Common myeloid progenitor, CD34-positive (primary cell): ENCODE results near the gene UBFD1.
A peak's percentile ranks its signal among the peaks of the same experiment; 100 is the strongest.

Source experiments
- CTCF ChIA-PET: fragments of 350-600 bp; sonication (Branson Sonifier 250); formaldehyde crosslinking; loops from one replicate; lab custom pipeline; 2021; ENCODE audit warnings: antibody characterized with exemption; lab: Charles Lee
- POLR2A ChIA-PET: fragments of 350-600 bp; sonication (Branson Sonifier 250); formaldehyde crosslinking; loops from one replicate; lab custom pipeline; 2021; ENCODE audit warnings: antibody characterized with exemption; lab: Charles Lee
- DNase-seq, 3 donors: peaks; one replicate each; pipeline versions ENCODE4 v3.0.0 to v3.0.0-alpha.2; 2013
- H3K27ac ChIP-seq, 2 experiments: 1 replicate in 1 of 2; 2 replicates in 1 of 2; pipeline ENCODE4 v1.7.0; 2013; ENCODE audit warnings: inconsistent platforms in 2 of 2, low read length in 2 of 2, mild to moderate bottlenecking in 2 of 2, low read depth in 1 of 2, moderate library complexity in 1 of 2; ENCODE audit not compliant: severe bottlenecking in 2 of 2, insufficient read depth in 1 of 2, poor library complexity in 1 of 2
- H3K27me3 ChIP-seq, 5 experiments: replicated peaks in 2 of 5; 1 replicate in 3 of 5; 2 replicates in 2 of 5; pipeline versions ENCODE4 v1.6.1 to v1.7.0; 2013; ENCODE audit warnings: low read length in 4 of 5, mild to moderate bottlenecking in 2 of 5, moderate library complexity in 2 of 5, inconsistent platforms in 1 of 5; ENCODE audit not compliant: insufficient read depth in 5 of 5, control insufficient read depth in 4 of 5
- H3K36me3 ChIP-seq, 4 experiments: 1 replicate in 2 of 4; 2 replicates in 2 of 4; pipeline versions ENCODE4 v1.6.1 to v1.7.0; 2013; ENCODE audit warnings: low read length in 3 of 4, control low read depth in 1 of 4, mild to moderate bottlenecking in 1 of 4; ENCODE audit not compliant: control insufficient read depth in 4 of 4, insufficient read depth in 4 of 4
- H3K4me1 ChIP-seq, 4 experiments: 1 replicate in 3 of 4; 2 replicates in 1 of 4; pipeline versions ENCODE4 v1.6.1 to v1.7.1; 2013; ENCODE audit warnings: low read length in 3 of 4, mild to moderate bottlenecking in 3 of 4, control low read depth in 1 of 4, inconsistent platforms in 1 of 4, moderate library complexity in 1 of 4; ENCODE audit not compliant: control insufficient read depth in 4 of 4, insufficient read depth in 4 of 4; ENCODE audit errors: control extremely low read depth in 1 of 4
- H3K4me3 ChIP-seq, 7 experiments: 1 replicate in 4 of 7; 2 replicates in 3 of 7; pipeline versions ENCODE4 v1.5.1 to v1.7.0; 2013; ENCODE audit warnings: mild to moderate bottlenecking in 7 of 7, low read length in 6 of 7, moderate library complexity in 6 of 7, inconsistent platforms in 2 of 7, low read depth in 2 of 7, control low read depth in 1 of 7; ENCODE audit not compliant: insufficient read depth in 4 of 7, control insufficient read depth in 1 of 7; ENCODE audit errors: extremely low read depth in 1 of 7
- H3K9me3 ChIP-seq, 5 experiments: 1 replicate in 4 of 5; 2 replicates in 1 of 5; pipeline versions ENCODE4 v1.6.1 to v1.7.1; 2013; ENCODE audit warnings: low read length in 4 of 5, mild to moderate bottlenecking in 2 of 5, inconsistent platforms in 1 of 5, low read depth in 1 of 5, moderate library complexity in 1 of 5; ENCODE audit not compliant: control insufficient read depth in 4 of 5, insufficient read depth in 2 of 5; ENCODE audit errors: control extremely low read depth in 1 of 5
- WGBS: methylation state at CpG from one replicate; pipeline ENCODE4 v1.1.5; 2013; ENCODE audit not compliant: insufficient coverage; 5-methylcytosine and 5-hydroxymethylcytosine counted together

The UBFD1 gene

DNA sequence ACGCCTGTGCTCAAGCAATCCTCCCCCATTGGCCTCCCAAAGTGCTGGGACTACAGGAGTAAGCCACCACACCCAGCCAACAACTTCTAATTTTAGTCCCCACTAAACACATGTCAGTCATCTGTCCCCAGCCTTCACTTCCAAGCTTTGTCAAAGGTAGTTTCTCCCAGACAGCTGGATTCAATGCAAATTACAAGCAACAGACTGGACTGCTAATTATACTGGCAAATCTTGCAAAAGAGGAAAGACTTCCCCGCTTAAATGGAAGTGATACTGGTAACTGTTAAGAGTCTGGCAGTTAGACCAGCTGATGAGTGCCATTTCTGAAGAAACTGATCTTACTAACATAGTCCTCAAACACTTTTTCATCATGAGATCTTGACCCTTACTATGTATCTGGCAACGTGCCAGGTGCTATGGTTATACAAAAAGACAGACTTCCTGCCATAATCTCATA, 39.1 kb upstream of the UBFD1 start:
- CTCF ChIA-PET: interaction anchor here (0.7 to 1.2 kb wide), 2 partner anchors 13 to 26 kb away, joined by 3 to 4 read pairs; no protein-coding TSS in a partner anchor
- H3K9me3 ChIP-seq: no peaks in the 10 kb centered on the region
- 100% methylated on average over 2 of the region's 3 CpGs for WGBS
- no peak overlapping the region for H3K27ac ChIP-seq
- no peak overlapping the region for H3K4me3 ChIP-seq
- H3K4me1 ChIP-seq: peaks cover 4 to 37% (median 14%) of the 10 kb centered on the region in 4 experiments
- no peaks in the 10 kb centered on the region for H3K27me3 ChIP-seq
- no peak for DNase-seq
- POLR2A ChIA-PET: no interaction called here
- peaks cover 11 to 25% (median 20%) of the 10 kb centered on the region in 4 experiments for H3K36me3 ChIP-seq

GRCh38 chr16:23519282-23519681, 38.2 kb upstream of the UBFD1 start:
- ChIA-PET CTCF (no interaction called here), POLR2A (no interaction called here)
- Histone ChIP-seq H3K36me3 (peaks cover 18 to 33% (median 26%) of the 10 kb centered on the region in 4 experiments), H3K9me3 (no peaks in the 10 kb centered on the region), H3K27me3 (no peaks in the 10 kb centered on the region), H3K4me1 (peaks cover 4 to 37% (median 14%) of the 10 kb centered on the region in 4 experiments), H3K4me3 (no peak overlapping the region), H3K27ac (no peak overlapping the region)
- DNase-seq: no peak
- WGBS: 88% methylated on average over 1 of the region's 5 CpGs

- CTCF ChIA-PET: no interaction called here
- no peaks in the 10 kb centered on the region for H3K9me3 ChIP-seq
- H3K36me3 ChIP-seq: peaks cover 22 to 44% (median 30%) of the 10 kb centered on the region in 4 experiments
- POLR2A ChIA-PET: no interaction called here
- H3K27ac ChIP-seq: no peak overlapping the region
- H3K27me3 ChIP-seq: no peaks in the 10 kb centered on the region
- peaks cover 4 to 30% (median 7%) of the 10 kb centered on the region in 4 experiments for H3K4me1 ChIP-seq
- WGBS: 96% methylated on average over 4 of the region's 4 CpGs
- DNase-seq: peak in 1 of 3 donors; percentile 17
- H3K4me3 ChIP-seq: no peak overlapping the region
These were observed 37.0 kb upstream of the UBFD1 start for GRCh38 chr16:23520500-23520899.

GRCh38 chr16:23521037-23521743, 36.3 kb upstream of the UBFD1 start:
- Histone ChIP-seq H3K4me1 (peaks cover 4 to 29% (median 5%) of the 10 kb centered on the region in 4 experiments), H3K4me3 (no peak overlapping the region), H3K9me3 (no peaks in the 10 kb centered on the region), H3K36me3 (peaks cover 22 to 44% (median 30%) of the 10 kb centered on the region in 4 experiments), H3K27me3 (no peaks in the 10 kb centered on the region), H3K27ac (no peak overlapping the region)
- CTCF ChIA-PET: interaction anchor here (1.4 kb wide), 1 partner anchor 33 kb away, joined by 3 read pairs; no protein-coding TSS in a partner anchor
- POLR2A ChIA-PET: no interaction called here
- no peak for DNase-seq
- 100% methylated on average over 3 of the region's 4 CpGs for WGBS

- ChIA-PET POLR2A (no interaction called here), CTCF (interaction anchor here (1.0 to 1.4 kb wide), 2 partner anchors 32 to 89 kb away, joined by 3 read pairs; no protein-coding TSS in a partner anchor)
- H3K27ac ChIP-seq: no peak overlapping the region
- no peaks in the 10 kb centered on the region for H3K9me3 ChIP-seq
- H3K36me3 ChIP-seq: peaks cover 23 to 44% (median 32%) of the 10 kb centered on the region in 4 experiments
- no peak overlapping the region for H3K4me3 ChIP-seq
- no peak for DNase-seq
- peaks cover 0 to 23% (median 0%) of the 10 kb centered on the region in 4 experiments for H3K4me1 ChIP-seq
- WGBS: 90% methylated on average over 2 of the region's 4 CpGs
- no peaks in the 10 kb centered on the region for H3K27me3 ChIP-seq
These were observed 35.6 kb upstream of the UBFD1 start for GRCh38 chr16:23521965-23522364.

- ChIA-PET CTCF (no interaction called here), POLR2A (no interaction called here)
- 91% methylated on average over 5 of the region's 6 CpGs for WGBS
These were observed 34.2 kb upstream of the UBFD1 start for GRCh38 chr16:23523321-23523720.

GRCh38 chr16:23523876-23524385, 33.6 kb upstream of the UBFD1 start:
- Histone ChIP-seq H3K4me3 (no peak overlapping the region), H3K27ac (no peak overlapping the region), H3K9me3 (no peaks in the 10 kb centered on the region), H3K36me3 (peaks cover 26 to 60% (median 46%) of the 10 kb centered on the region in 4 experiments), H3K4me1 (peaks cover 0 to 13% (median 0%) of the 10 kb centered on the region in 4 experiments), H3K27me3 (no peaks in the 10 kb centered on the region)
- WGBS: 93% methylated on average over 7 of the region's 7 CpGs
- ChIA-PET CTCF (no interaction called here), POLR2A (no interaction called here)
- no peak for DNase-seq

More at GRCh38 chr16:23523321-23523720, 34.2 kb upstream of the UBFD1 start:
- no peaks in the 10 kb centered on the region for H3K27me3 ChIP-seq
- no peak overlapping the region for H3K4me3 ChIP-seq
- no peak overlapping the region for H3K27ac ChIP-seq
- no peaks in the 10 kb centered on the region for H3K9me3 ChIP-seq
- peaks cover 0 to 19% (median 0%) of the 10 kb centered on the region in 4 experiments for H3K4me1 ChIP-seq
- H3K36me3 ChIP-seq: peaks cover 26 to 56% (median 40%) of the 10 kb centered on the region in 4 experiments
- DNase-seq: no peak
